ENCODE measurements around the gene WNT9B.
A peak's percentile ranks its signal among the peaks of the same experiment; 100 is the strongest.
"Not testable (repeated sequence)": the region's sequence is repeated elsewhere in the genome, so short reads cannot be mapped to it uniquely, and the experiment has no call there.

The WNT9B gene

DNA sequence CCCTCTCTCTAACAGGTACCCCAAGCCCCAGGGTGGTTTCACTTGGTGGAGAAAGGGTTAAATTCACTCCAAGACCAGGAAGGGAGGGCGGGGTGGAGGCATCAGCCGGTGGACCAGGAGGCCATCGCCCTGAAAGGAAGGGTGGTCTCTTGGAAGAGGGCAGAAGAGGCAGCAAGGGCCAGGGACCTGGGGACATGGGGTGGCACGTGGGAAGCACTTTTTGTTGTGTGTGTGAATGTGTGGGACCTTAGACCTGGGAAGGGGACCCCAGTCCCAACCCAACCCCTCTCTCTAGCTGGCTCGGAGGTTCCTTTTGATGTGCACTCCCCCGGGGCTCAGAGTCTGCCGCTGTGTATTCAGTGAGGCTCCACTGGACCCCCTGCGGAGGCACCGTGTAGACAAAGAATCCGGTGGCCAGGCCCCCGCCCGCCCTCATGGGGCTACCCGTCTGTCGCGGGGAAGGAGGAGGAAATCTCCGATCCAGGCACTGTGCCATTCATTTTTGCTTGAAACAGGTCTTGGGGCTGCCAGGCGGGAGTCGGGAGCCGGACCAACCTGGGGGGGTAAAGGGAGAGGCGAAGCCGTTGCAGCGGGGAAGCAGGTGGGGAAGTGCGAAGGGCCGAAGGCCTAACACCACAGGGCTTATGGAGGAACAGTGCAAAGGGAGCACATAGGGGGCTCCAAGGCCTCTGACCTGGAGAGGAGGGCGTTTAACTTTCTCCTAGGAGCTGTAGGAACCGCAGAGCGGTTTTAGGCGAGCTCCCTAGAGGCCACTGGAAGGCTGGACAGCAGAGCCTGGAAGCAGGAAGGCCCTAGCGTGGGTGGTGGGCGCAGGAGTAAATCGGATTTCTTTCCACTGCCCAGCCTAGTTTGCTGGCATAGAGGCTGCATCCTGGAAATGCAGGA, 29.6 kb upstream of the WNT9B start:
- DNase-seq (ENCODE audit: low spot score) = no peak

GRCh38 chr17:46822388-46822921, 28.9 kb upstream of the WNT9B start:
- FAIRE-seq (no peak), DNase-seq (ENCODE audit: low spot score) (no peak)

More for the DNA sequence above, 29.6 kb upstream of the WNT9B start:
- FAIRE-seq = no peak

DNA sequence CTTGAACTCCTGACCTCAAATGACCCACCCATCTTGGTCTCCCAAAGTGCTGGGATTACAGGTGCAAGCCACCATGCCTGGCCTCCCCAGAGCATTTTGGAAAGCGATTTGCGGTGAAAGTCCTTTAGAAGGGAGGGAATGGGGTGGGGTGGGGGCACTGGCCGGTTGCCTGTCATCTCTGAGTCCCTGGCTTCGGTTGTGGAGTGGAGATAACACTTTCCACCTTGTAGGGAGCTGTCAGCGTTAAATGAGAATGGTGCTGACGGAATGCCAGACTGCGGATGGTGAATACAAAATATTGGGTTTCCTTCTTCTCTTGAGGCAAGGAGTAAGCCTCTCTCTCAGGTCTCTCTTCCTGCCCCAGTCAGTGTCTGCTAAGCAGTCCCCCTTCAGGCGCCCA, 27.7 kb upstream of the WNT9B start:
- no peak for DNase-seq (ENCODE audit: low spot score)
- no peak for FAIRE-seq

GRCh38 chr17:46826116-46826515, 25.3 kb upstream of the WNT9B start:
- no peak for FAIRE-seq
- DNase-seq (ENCODE audit: low spot score) = no peak

- DNase-seq (ENCODE audit: low spot score) = no peak
- FAIRE-seq = no peak
These were observed 24.1 kb upstream of the WNT9B start for GRCh38 chr17:46827274-46827673.

DNA sequence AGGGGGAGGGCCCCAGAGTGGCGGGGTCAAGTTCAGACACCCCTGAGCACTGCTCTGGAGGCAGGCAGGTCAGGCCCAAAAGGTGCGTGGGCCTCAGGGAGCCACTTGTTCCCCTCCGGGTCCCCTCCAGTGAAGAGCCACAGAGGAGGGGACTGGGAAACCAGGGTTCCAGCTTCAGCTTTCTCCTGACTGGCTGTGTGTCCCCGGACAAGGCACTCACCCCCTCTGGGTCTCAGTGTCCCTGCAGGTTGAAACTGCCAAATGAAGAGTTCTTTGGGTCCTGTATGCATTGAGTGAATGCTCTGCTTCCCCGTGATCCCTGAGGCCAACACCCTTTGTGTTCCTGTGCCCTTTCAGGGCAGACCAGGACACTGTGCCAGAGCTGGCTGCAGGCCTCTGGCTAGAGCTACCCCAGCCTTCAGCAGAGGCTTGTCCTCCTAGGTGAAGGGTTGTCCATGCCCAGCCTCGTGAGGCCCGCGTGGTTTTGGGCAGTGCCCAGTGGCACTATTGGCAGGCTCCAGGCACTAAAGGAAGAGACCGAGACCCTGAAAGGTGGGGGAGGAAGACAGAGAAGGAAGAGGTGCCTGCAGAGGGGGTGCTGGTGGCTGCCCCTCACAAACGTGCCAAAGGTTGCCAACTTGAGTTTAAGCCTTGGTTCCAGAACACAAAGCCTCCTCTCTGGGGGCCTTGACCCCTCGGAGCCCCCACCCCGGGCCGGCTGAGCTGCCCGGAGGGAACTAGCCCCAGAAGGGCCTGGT, 19.6 kb upstream of the WNT9B start:
- FAIRE-seq = no peak

GRCh38 chr17:46832331-46832821, 19.0 kb upstream of the WNT9B start:
- no peak for DNase-seq (ENCODE audit: low spot score)
- FAIRE-seq = no peak

More for the DNA sequence above, 19.6 kb upstream of the WNT9B start:
- no peak for DNase-seq (ENCODE audit: low spot score)

DNA sequence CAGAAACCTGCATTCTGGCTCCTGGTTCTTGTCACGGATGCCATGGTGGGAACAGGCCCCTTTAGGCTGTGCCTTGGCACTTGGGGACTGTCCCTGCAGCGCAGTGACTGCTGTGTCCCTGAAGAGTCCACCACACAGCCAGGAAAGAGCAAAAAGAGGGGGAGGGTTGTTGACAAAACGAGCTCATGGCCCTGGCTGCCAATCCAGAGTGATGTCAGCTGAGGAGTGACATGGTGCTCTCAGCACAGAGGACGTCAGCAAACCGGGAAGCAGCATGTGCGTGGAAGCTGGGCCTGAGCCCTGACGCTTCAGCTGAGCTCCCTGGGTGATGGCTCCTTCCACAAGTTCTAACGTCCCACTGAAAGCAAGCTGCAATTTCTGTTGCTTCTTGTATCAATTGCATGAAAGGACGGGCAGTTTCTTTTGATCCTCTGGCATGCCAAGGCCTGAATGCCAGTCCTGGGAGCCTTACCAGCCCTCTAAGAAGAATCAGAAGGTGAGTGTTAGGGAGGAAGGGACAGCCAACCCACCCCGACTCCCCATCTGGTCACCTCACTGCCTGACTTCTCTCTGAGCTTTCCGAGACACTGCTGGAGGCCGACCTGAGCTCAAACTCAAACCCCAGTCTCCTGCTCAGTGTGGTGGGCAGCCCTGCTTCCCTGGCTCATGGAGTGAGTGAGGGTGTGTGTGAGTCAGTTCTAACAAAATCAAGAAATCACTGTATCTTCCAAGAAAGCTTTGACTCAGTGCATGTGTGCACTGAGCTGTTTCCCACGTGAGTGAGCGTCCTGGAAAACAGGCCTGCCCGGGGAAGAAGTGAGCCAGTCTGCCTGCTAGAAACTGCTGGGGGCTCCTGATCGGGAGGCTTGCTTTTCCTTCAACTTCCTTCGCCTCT, 18.2 kb upstream of the WNT9B start:
- DNase-seq (ENCODE audit: low spot score) = peak; percentile 29

DNA sequence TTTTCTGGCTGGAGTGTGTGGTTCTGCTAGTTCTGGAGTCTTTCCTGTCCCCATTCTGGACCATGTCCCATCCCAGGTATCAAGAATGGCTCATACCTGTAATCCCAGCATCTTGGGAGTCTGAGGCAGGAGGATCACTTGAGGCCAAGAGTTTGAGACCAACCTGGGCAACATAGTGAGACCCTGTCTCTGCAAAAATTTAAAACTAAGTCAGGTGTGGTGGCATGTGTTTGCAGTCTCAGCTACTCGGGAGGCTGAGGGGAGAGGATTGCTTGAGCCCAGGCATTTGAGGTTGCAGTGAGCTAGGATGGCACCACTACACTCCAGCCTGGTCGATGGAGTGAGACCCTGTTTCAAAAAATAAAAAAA, 17.6 kb upstream of the WNT9B start:
- no peak for DNase-seq (ENCODE audit: low spot score)
- FAIRE-seq = no peak

More for the DNA sequence above, 18.2 kb upstream of the WNT9B start:
- FAIRE-seq = no peak

DNA sequence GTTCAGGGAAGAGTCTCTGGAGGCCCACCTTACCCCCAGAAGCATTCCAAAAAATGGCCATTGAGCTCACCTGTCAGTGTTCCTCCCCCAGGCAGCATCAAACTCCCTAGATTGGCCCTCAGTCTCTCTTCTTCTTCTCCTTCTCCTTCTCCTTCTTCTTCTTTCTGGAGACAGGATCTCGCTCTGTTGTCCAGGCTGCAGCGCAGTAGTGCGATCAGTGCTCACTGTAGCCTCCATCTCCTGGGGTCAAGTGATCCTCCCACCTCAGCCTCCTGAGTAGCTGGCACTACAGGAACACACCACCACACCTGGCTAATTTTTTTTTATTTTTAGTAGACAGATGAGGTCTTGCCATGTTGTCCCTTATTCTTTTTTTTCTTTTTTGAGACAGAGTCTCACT, 16.5 kb upstream of the WNT9B start:
- DNase-seq (ENCODE audit: low spot score) = no peak
- FAIRE-seq = no peak

DNA sequence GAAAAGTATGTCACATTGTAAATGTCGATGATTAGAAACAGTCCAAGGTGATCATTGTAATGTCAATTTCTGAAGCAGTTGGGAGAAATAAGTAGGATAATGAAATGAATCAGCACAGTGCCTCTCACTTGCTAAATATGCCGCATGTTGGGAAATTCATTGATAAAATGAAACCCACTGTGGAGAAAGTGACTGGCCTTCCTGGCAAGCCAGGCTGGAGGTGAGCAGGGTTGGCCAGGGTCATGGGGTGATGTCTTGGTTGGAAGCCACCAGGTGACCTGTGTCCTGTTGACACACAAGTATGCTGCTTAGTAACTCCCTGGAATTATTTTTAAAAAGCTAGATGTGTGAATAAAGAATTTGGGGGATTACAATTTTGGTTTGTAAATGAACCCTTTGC, 14.9 kb upstream of the WNT9B start:
- DNase-seq (ENCODE audit: low spot score) = no peak
- no peak for FAIRE-seq

- DNase-seq (ENCODE audit: low spot score) = no peak
- FAIRE-seq = no peak
These were observed 13.9 kb upstream of the WNT9B start for GRCh38 chr17:46837521-46837920.

DNA sequence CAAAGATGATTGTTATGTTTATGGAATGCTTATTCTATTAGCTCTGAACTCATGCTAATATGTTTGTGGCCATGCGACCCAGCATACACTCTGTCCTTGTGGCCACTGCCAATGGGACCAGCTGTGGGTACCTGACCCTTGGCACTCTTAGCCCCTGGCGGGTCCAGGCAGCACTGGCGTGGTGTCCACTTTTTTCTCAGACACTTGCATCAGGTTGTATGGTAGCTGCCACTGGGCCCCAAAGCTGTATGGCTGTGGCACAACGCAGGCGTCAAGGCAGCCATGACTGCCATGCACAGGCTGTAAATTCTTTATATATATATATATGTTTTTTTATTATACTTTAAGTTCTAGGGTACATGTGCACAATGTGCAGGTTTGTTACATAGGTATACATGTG, 12.2 kb upstream of the WNT9B start:
- FAIRE-seq (no peak), DNase-seq (ENCODE audit: low spot score) (no peak)

DNA sequence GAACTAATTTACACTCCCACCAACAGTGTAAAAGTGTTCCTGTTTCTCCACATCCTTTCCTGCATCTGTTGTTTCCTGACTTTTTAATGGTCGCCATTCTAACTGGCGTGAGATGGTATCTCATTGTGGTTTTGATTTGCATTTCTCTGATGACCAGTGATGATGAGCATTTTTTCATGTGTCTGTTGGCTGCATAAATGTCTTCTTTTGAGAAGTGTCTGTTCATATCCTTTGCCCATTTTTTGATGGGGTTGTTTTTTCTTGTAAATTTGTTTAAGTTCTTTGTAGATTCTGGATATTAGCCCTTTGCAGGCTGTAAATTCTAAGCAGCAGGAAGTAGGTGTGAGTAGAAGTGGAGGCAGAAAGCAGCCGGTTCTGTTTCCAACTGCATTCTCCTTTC, 10.8 kb upstream of the WNT9B start:
- not testable (repeated sequence) for FAIRE-seq; DNase-seq (ENCODE audit: low spot score)

GRCh38 chr17:46841561-46842379, 9.6 kb upstream of the WNT9B start:
- DNase-seq (ENCODE audit: low spot score) (no peak), FAIRE-seq (no peak)

- FAIRE-seq = no peak
These were observed 8.5 kb upstream of the WNT9B start for GRCh38 chr17:46842835-46843234.

DNA sequence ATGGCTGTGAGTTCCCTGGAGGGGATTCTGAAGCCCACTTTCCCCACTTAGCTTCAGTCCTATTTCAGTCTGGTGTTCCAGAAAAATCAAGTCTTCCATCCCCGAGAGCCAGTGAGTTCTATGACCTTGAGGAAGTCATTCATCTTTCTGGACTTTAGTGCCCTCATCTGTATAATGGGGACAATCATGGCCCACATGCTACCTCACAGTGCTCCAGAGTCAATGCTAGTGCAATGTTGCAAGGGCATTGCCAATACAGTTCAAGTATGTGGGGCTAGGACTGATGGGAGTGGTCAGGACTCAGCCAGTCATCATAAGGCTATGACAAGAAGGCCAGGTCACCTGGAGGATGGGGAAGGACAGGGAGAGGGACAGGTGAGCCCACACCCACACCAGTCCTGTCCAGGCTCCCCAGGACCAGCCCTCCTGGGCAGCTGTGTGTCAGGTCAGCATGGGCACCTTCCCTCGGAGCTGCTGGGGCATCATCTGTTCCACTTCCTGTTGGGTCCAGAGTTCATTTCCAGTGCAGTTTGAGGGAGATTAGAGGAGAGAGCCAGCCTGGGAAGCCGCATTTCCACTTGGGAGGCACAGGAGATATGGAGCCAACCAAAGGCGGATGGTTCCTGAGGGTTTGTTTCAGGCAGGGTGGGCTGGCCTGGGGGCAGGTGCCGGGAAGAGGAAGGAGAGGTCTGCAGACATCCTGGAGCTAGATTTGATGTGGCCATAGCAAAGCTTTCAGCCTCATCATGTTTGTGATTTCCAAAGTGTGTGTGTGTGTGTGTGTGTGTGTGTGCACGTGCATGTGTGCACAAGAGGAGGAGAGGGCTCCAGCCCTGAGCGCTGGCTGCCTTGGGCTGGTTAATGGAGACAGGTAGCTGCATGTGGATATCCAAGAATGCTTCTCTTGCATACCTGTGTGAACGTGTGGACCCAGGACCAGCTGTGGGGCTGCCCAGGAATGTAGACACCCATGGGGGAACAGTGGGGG, 3.9 kb upstream of the WNT9B start:
- no peak for DNase-seq (ENCODE audit: low spot score)
- FAIRE-seq = no peak

More at GRCh38 chr17:46842835-46843234, 8.5 kb upstream of the WNT9B start:
- no peak for DNase-seq (ENCODE audit: low spot score)

DNA sequence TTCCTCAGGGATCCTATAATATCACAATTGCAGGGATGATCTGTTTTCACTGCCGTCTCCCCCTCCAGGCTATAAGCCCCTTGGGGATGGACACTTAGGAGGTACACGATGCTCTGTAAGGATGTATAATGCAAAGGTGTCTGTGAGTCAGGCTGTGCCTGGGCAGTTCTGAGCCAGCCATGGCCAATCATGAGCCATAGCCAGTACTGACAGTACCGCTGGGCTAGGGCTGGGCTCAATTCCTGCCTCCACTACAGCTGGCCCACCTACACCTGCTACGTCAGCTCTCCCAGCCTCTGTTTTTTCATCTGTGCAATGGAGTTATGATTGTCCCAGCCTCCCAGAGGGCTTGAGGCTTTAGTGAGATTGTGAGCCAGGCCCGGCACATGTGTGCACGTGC, 2.8 kb upstream of the WNT9B start:
- FAIRE-seq = no peak
- DNase-seq (ENCODE audit: low spot score) = no peak

- no peak for DNase-seq (ENCODE audit: low spot score)
These were observed 725 bp upstream of the WNT9B start for GRCh38 chr17:46850688-46851028.

More at GRCh38 chr17:46850688-46851028, 725 bp upstream of the WNT9B start:
- FAIRE-seq = no peak
